Liver (tissue), 9 donors: ENCODE data around the gene WNT7B. TPM values are rescaled to one million over a fixed set of nuclear protein-coding genes. Genes with fewer than 3 reads are reported as not detected.

Experiments used
- DNase-seq: peaks from one replicate; pipeline ENCODE4 v3.0.0-alpha.2; 2017; ENCODE audit warnings: low spot score
- H3K27ac ChIP-seq, 2 donors: one replicate each; pipeline ENCODE4 v1.7.0; 2013; ENCODE audit warnings: inconsistent platforms in 2 of 2, low read length in 2 of 2, control low read depth in 1 of 2, low read depth in 1 of 2, mild to moderate bottlenecking in 1 of 2
- H3K27me3 ChIP-seq, 4 donors: one replicate each; pipeline versions ENCODE4 v1.6.1 to v1.7.0; 2013; ENCODE audit warnings: low read length in 3 of 4, inconsistent platforms in 1 of 4, mild to moderate bottlenecking in 1 of 4, moderate library complexity in 1 of 4; ENCODE audit not compliant: control insufficient read depth in 4 of 4, insufficient read depth in 4 of 4
- H3K36me3 ChIP-seq, 4 donors: one replicate each; pipeline versions ENCODE4 v1.6.1 to v1.7.0; 2013; ENCODE audit warnings: low read length in 3 of 4, mild to moderate bottlenecking in 3 of 4, low read depth in 1 of 4, moderate library complexity in 1 of 4; ENCODE audit not compliant: control insufficient read depth in 4 of 4, insufficient read depth in 3 of 4
- H3K4me1 ChIP-seq, 4 donors: one replicate each; pipeline versions ENCODE4 v1.6.1 to v1.7.0; 2013; ENCODE audit warnings: low read length in 3 of 4, mild to moderate bottlenecking in 3 of 4, moderate library complexity in 1 of 4; ENCODE audit not compliant: control insufficient read depth in 4 of 4, insufficient read depth in 4 of 4
- H3K4me3 ChIP-seq, 3 donors: one replicate each; pipeline versions ENCODE4 v1.6.1 to v1.7.0; 2013; ENCODE audit warnings: low read length in 3 of 3, control low read depth in 1 of 3, low read depth in 1 of 3, mild to moderate bottlenecking in 1 of 3
- H3K9ac ChIP-seq, 2 donors: one replicate each; pipeline ENCODE4 v1.7.0; 2013; ENCODE audit warnings: low read length in 2 of 2, mild to moderate bottlenecking in 2 of 2, moderate library complexity in 2 of 2, control low read depth in 1 of 2, low read depth in 1 of 2
- H3K9me3 ChIP-seq, 4 donors: one replicate each; pipeline versions ENCODE4 v1.6.1 to v1.7.0; 2013; ENCODE audit warnings: low read length in 3 of 4; ENCODE audit not compliant: control insufficient read depth in 4 of 4
- EGR1 ChIP-seq, 2 donors: IDR thresholded peaks; 2 replicates each; pipeline ENCODE4 v1.6.1; 2016 to 2018; ENCODE audit warnings: antibody characterized with exemption in 2 of 2, low read depth in 2 of 2
- FOXA1 ChIP-seq: IDR thresholded peaks from 2 replicates; pipeline ENCODE4 v1.6.1; 2016; ENCODE audit warnings: antibody characterized with exemption
- FOXA2 ChIP-seq: IDR thresholded peaks from 2 replicates; pipeline ENCODE4 v1.6.1; 2016; ENCODE audit warnings: antibody characterized with exemption
- GABPA ChIP-seq, 2 donors: IDR thresholded peaks in 1 of 2; conservative IDR thresholded peaks in 1 of 2; 2 replicates each; pipeline ENCODE4 v1.6.1; 2016; ENCODE audit warnings: antibody characterized with exemption in 2 of 2, mild to moderate bottlenecking in 1 of 2, moderate library complexity in 1 of 2
- HNF4A ChIP-seq, 2 donors: conservative IDR thresholded peaks; 2 replicates each; pipeline ENCODE4 v1.6.1; 2016; ENCODE audit warnings: antibody characterized with exemption in 2 of 2, mild to moderate bottlenecking in 2 of 2
- HNF4G ChIP-seq: IDR thresholded peaks from 2 replicates; pipeline ENCODE4 v1.6.1; 2016; ENCODE audit warnings: antibody characterized with exemption
- JUND ChIP-seq, 2 donors: IDR thresholded peaks; 2 replicates each; pipeline ENCODE4 v1.6.1; 2016; ENCODE audit warnings: antibody characterized with exemption in 2 of 2
- NR2F2 ChIP-seq: IDR thresholded peaks from 2 replicates; pipeline ENCODE4 v1.6.1; 2016; ENCODE audit warnings: antibody characterized with exemption
- RAD21 ChIP-seq, 2 donors: IDR thresholded peaks; 2 replicates each; pipeline ENCODE4 v1.6.1; 2016; ENCODE audit warnings: antibody characterized with exemption in 2 of 2, mild to moderate bottlenecking in 2 of 2
- RXRA ChIP-seq, 2 donors: IDR thresholded peaks; 2 replicates each; pipeline ENCODE4 v1.6.1; 2017 to 2018; ENCODE audit warnings: antibody characterized with exemption in 2 of 2, mild to moderate bottlenecking in 1 of 2
- SP1 ChIP-seq: IDR thresholded peaks from 2 replicates; pipeline ENCODE4 v1.6.1; 2018; ENCODE audit warnings: antibody characterized with exemption, mild to moderate bottlenecking
- TAF1 ChIP-seq: conservative IDR thresholded peaks from 2 replicates; pipeline ENCODE4 v1.6.1; 2016; ENCODE audit warnings: antibody characterized with exemption, mild to moderate bottlenecking
- YY1 ChIP-seq: IDR thresholded peaks from 2 replicates; pipeline ENCODE4 v1.6.1; 2016; ENCODE audit warnings: antibody characterized with exemption, mild to moderate bottlenecking
- WGBS: extraction: QIAGEN DNeasy Blood & Tissue Kit; methylation state at CpG from one replicate; pipeline ENCODE4 v1.1.7; 2013; 5-methylcytosine and 5-hydroxymethylcytosine counted together
- polyA plus RNA-seq, 2 donors: library from polyadenylated mRNA; stranded (reverse) in 1 of 2; unstranded in 1 of 2; fragments of 200-250 nt in 1 of 2; fragments of >200 nt in 1 of 2; fragmentation: Nextera tagmentation in 1 of 2; extraction: Ambion mirVana in 1 of 2; gene quantifications; one replicate each; pipeline versions ENCODE4 v1.2.1 to v1.2.3, GENCODE V29; 2013 to 2015
- total RNA-seq, 2 donors: library from RNA; depleted of rRNA; stranded (reverse); fragments of >200 nt; gene quantifications; one replicate each; pipeline ENCODE4 v1.2.3, GENCODE V29; 2014
- TF ChIP-seq, protein P1 (sequence below): IDR thresholded peaks from 2 replicates; pipeline ENCODE4 v1.6.1; 2016; ENCODE audit warnings: antibody characterized with exemption
- TF ChIP-seq, protein P2 (sequence below): fragments of 150-350 bp; IDR thresholded peaks from 2 replicates; pipeline ENCODE4 v1.5.1; 2017; ENCODE audit warnings: improper control_type of control experiment, low read depth, low read length; ENCODE audit not compliant: missing input control
- TF ChIP-seq, protein P3 (sequence below): IDR thresholded peaks from 2 replicates; pipeline ENCODE4 v1.6.1; 2016; ENCODE audit warnings: antibody characterized with exemption
- TF ChIP-seq, protein P4 (sequence below): IDR thresholded peaks from 2 replicates; pipeline ENCODE4 v1.6.1; 2016; ENCODE audit warnings: antibody characterized with exemption, mild to moderate bottlenecking
- TF ChIP-seq, protein P5 (sequence below): IDR thresholded peaks from 2 replicates; pipeline ENCODE4 v1.6.1; 2016; ENCODE audit warnings: antibody characterized with exemption
- donor health status: healthy.
- donor health status: healthy.
- donor health status: healthy.
- donor health status: healthy.
- donor health status: healthy.

WNT7B gene
- total and polyA plus RNA-seq, 4 donors = 0.06 to 0.28 TPM; not detected in 2

DNA sequence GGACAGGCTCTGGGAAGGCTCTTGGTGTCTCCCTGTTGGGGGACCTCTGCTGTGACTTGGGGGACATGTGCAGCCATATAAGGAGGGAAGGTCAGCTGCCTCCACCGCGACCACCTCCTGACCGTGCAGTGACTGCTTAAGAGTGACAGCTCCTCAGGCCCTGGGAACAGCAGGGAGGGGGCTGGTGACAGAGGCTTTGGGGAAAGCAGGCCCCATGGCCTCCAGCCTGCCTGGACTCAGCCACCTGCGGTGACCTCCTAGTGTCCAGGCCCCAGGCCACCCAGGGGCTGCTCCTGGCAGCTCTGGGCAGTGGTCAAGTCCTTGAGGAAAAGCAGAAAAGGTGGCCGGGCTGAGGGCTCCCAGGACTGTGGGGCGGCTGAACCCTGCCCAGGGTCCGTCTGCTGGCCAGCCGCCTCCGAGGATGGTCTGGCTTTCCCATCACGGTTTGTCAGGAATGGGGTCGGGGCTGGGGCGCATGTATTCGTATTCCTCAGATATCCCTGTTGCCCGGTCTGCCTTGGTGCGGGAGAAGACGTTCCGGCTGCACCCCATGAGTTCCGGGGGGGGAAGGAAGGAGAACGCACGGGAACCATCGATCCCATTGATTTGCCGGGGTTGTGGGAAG lies 96.8 kb downstream of the WNT7B start:
- no peak for TF ChIP-seq RAD21 (IDR thresholded peaks at IDR 0.05)
- no peak for TF ChIP-seq NR2F2
- TF ChIP-seq, protein P1, sequence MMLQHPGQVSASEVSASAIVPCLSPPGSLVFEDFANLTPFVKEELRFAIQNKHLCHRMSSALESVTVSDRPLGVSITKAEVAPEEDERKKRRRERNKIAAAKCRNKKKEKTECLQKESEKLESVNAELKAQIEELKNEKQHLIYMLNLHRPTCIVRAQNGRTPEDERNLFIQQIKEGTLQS = no peak
- no peak for TF ChIP-seq EGR1 (IDR thresholded peaks at IDR 0.05; ENCODE audit: low read depth in 2 of 2)
- no peak for TF ChIP-seq SP1
- no peak for TF ChIP-seq RXRA (IDR thresholded peaks at IDR 0.05)
- no peak for TF ChIP-seq GABPA (IDR thresholded peaks at IDR 0.05 in 1 of 2, conservative IDR thresholded peaks at IDR 0.05 in 1 of 2)
- no peak for TF ChIP-seq TAF1
- TF ChIP-seq, protein P2, sequence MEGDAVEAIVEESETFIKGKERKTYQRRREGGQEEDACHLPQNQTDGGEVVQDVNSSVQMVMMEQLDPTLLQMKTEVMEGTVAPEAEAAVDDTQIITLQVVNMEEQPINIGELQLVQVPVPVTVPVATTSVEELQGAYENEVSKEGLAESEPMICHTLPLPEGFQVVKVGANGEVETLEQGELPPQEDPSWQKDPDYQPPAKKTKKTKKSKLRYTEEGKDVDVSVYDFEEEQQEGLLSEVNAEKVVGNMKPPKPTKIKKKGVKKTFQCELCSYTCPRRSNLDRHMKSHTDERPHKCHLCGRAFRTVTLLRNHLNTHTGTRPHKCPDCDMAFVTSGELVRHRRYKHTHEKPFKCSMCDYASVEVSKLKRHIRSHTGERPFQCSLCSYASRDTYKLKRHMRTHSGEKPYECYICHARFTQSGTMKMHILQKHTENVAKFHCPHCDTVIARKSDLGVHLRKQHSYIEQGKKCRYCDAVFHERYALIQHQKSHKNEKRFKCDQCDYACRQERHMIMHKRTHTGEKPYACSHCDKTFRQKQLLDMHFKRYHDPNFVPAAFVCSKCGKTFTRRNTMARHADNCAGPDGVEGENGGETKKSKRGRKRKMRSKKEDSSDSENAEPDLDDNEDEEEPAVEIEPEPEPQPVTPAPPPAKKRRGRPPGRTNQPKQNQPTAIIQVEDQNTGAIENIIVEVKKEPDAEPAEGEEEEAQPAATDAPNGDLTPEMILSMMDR = no peak
- TF ChIP-seq FOXA1 = no peak
- no peak for TF ChIP-seq YY1
- TF ChIP-seq, protein P3, sequence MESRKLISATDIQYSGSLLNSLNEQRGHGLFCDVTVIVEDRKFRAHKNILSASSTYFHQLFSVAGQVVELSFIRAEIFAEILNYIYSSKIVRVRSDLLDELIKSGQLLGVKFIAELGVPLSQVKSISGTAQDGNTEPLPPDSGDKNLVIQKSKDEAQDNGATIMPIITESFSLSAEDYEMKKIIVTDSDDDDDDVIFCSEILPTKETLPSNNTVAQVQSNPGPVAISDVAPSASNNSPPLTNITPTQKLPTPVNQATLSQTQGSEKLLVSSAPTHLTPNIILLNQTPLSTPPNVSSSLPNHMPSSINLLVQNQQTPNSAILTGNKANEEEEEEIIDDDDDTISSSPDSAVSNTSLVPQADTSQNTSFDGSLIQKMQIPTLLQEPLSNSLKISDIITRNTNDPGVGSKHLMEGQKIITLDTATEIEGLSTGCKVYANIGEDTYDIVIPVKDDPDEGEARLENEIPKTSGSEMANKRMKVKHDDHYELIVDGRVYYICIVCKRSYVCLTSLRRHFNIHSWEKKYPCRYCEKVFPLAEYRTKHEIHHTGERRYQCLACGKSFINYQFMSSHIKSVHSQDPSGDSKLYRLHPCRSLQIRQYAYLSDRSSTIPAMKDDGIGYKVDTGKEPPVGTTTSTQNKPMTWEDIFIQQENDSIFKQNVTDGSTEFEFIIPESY = no peak
- no peak for TF ChIP-seq HNF4A (conservative IDR thresholded peaks at IDR 0.05)
- no peak for TF ChIP-seq FOXA2
- TF ChIP-seq JUND (IDR thresholded peaks at IDR 0.05) = no peak
- TF ChIP-seq, protein P4, sequence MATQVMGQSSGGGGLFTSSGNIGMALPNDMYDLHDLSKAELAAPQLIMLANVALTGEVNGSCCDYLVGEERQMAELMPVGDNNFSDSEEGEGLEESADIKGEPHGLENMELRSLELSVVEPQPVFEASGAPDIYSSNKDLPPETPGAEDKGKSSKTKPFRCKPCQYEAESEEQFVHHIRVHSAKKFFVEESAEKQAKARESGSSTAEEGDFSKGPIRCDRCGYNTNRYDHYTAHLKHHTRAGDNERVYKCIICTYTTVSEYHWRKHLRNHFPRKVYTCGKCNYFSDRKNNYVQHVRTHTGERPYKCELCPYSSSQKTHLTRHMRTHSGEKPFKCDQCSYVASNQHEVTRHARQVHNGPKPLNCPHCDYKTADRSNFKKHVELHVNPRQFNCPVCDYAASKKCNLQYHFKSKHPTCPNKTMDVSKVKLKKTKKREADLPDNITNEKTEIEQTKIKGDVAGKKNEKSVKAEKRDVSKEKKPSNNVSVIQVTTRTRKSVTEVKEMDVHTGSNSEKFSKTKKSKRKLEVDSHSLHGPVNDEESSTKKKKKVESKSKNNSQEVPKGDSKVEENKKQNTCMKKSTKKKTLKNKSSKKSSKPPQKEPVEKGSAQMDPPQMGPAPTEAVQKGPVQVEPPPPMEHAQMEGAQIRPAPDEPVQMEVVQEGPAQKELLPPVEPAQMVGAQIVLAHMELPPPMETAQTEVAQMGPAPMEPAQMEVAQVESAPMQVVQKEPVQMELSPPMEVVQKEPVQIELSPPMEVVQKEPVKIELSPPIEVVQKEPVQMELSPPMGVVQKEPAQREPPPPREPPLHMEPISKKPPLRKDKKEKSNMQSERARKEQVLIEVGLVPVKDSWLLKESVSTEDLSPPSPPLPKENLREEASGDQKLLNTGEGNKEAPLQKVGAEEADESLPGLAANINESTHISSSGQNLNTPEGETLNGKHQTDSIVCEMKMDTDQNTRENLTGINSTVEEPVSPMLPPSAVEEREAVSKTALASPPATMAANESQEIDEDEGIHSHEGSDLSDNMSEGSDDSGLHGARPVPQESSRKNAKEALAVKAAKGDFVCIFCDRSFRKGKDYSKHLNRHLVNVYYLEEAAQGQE = no peak
- TF ChIP-seq HNF4G = no peak
- TF ChIP-seq, protein P5, sequence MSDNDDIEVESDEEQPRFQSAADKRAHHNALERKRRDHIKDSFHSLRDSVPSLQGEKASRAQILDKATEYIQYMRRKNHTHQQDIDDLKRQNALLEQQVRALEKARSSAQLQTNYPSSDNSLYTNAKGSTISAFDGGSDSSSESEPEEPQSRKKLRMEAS = no peak
- Histone ChIP-seq H3K27ac (no peak overlapping the region), H3K4me1 (no peaks in the 10 kb centered on the region), H3K27me3 (peaks cover 0 to 13% (median 2%) of the 10 kb centered on the region in 4 donors), H3K9ac (no peak overlapping the region), H3K4me3 (no peak overlapping the region), H3K36me3 (no peaks in the 10 kb centered on the region), H3K9me3 (no peaks in the 10 kb centered on the region)
- DNase-seq = no peak
- 21% methylated on average over 22 of the region's 22 CpGs for WGBS
